Measurements from ENCODE around the gene MRPS10.
"Not testable (repeated sequence)": the region's sequence is repeated elsewhere in the genome, so short reads cannot be mapped to it uniquely, and the experiment has no call there.

MRPS10 gene

DNA sequence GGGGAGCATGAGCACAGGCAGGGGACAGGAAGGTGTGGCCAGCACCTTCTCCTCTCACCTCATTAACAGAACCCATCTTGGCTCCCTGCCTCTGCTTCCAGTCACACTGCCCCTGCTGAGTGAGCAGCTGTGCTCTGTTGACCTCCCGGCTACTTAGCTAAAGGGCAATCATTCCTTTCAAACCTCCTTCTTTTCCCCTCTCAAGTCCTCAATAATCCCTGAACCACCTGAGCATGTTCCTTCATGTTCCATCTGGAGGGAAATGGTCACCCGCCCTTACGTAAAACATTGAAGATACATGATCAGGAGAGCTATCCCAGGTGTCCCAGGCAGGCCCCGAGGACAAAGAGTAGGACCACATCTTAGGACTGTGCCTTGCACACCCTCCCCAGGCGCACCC, 21.7 kb upstream of the MRPS10 start:
- DNase-seq = no peak

DNA sequence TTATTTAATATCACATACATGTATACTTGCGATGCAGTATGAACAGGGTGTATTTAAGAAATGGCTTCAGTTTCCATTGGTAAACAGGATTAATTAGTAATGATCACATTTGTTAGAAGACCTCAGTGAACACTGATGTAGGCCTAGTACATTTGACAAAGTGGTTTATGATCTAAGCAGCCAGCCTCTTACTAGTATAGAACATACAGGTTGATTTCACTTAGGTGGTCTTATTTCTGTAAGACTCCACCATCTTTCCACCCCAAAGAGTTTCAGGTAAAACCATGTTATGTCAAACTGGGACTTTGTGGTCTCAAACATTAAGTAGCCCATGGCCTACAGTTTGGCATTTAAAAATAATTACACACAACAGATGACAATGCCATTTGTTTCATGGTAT, 20.2 kb upstream of the MRPS10 start:
- DNase-seq = no peak

DNA sequence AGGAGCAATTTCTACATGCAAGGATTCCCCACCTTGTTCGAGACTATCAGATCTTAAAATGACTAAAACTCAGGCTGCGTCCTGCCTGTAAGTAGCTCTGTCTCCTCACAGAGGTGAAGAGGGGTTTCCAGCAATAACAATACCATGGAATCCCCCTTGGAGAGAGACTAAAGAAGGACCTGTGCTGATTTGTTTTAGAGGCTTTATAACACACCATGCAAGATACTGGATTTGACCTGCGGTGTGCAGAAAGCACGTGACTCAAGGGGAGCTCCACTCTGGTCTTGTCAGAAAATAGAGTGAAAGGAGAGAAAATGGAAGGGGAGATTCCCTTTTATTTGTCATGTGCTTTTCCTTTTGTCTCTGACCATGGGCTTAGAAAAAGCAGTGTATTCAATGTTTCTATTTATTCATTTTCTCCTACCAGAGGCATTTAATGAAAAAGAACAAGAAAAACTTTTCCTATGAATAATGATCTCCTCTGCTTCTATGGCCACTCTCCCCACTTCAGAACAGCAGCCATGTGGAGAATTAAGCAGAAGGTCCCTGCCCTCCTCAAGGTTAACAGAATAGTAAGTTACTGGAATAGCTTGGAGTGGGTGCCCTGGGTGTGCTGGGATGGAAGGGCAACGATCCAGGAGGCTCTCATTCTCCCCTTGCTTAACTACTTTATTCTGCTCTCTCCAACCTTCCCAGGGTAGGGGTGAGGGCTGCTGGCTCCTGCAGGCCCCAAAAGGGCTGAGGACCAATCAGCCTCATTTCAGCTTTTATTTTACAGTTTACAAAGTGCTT, 19.2 kb upstream of the MRPS10 start:
- DNase-seq = no peak

GRCh38 chr6:42236030-42236429, 18.4 kb upstream of the MRPS10 start:
- DNase-seq = no peak

DNA sequence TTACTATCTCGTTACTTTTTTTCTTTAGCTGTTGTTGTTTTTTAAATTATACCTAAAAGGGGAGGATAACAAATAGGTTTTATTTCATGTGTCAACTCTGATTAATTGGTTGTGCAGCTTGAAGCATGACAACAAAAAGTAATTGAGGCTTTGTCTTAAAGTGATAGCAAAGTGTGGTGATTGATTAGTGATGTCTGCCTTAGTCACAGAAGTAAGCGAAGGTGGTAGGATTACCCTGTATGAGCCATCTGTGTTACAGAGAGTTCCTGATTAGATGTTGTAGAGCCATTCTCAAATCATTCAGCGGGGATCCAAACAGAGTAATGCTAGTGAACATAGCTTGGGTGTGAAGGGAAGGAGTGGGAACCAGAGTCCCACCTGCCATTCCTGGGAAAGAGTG, 14.4 kb upstream of the MRPS10 start:
- DNase-seq = no peak

DNA sequence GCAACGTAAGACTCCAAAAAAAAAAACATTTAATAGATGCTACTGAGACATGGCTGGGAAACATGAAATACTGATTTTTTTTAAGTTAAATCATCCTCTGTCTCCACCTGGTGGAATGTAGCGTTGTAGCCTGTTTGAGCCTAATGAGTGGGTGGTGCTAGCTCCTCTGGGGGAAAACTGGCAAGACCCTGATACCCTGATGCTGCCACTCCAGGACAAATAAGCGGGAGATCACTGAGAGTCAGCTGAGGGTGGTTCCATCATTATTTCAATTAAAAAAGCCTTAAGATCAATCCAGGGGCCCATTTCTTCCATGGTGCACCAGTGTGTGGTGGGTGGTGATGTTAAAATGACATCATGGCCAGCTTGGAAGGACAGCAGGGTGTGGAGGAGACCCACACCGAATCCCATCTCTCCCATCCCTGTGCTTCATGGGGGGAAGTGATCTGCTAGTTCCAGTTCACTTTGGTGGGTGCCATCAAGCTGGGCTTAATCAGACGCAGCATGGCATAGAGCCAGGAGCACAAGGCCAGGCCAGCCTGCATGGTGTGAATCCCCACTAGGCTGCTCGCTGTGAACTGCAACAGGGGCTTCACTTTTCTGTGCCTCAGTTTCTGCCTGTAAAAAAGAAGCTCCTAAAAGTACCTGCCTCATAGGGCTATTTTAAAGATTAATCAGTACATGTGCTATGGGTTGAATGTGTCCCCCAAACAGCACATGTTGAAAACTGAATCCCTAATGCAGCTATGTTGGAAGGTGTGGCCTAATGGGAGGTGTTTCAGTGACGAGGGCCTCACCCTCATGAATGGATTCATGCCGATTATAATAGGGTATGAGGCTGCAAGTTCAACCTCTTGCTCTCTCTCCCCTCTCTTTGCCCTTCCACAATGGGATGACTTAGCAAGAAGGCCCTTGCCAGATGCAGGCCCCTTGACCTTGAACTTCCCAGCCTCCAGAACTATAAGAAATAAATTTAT, 13.0 kb upstream of the MRPS10 start:
- DNase-seq = no peak

DNA sequence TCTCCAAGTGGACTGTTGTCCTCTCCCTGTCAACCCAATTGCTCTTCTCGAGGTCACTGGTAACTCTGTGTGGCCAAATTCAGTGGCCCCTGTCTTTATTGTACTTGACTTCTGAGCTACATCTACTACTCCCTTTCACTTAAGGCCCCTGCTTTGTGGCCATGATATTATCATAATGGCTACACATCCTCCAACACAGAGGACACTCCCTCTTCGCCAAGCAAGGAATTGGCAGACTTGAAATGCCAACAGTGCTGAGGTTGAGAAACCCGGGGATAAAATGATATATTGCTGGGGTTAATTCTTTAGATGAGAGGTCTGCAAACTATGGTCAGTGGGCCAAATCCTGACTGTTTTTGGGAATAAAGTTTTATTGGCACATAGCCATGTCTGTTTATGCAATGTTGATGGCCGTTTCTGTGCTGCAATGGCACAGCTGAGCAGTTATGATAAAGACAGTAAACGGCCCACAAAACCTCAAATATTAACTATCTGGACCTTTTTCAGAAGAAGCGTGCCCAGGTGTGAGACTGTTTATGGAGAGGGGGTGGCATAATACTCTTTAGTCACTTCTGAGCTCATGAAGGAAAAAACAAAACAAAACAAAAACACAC, 12.0 kb upstream of the MRPS10 start:
- DNase-seq = no peak

DNA sequence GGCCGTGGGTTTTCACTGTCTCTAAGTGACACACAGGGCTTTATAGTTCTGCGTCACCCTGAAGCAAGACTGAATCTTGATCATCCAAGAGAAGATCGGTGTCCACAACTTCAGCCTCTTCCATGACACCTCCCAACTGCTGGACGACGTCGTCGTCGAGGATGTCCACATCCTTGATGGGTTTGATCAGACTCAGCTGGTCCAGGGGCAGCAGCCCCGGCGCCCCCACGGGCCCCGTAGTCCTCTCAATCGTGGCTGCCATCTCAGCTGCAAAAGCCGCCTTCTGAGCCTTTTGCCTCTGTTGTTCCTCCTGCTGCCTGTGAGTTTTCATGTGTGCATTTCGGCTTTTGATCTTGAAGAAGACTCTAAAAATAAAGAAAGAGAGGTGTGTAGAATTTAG, 10.6 kb upstream of the MRPS10 start:
- no peak for DNase-seq

GRCh38 chr6:42227173-42227850, 9.7 kb upstream of the MRPS10 start:
- DNase-seq = no peak

DNA sequence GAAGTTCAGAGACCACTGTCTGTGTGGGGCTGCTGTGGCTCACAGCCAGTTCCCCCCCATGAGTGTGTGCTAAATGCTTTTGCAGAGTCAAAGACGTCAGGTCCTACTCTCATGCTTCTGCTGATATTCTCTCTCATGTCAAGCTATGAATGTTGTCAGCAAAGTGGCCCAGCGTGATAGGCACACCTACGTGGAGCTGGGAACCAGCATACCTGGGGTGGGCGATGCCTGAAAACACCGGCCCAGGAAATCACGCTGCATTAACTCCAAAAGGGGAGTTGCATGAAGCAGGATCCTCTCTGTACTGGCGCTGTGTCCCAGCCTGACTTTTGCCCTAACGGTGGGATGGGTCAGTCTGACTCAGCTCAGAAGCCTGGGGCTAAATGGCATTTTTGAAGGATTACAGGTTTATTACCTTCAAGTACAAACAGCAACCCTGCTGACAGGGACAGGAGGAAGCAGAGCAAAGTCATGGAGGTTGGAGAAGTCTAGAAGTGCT, 9.0 kb upstream of the MRPS10 start:
- no peak for DNase-seq

DNA sequence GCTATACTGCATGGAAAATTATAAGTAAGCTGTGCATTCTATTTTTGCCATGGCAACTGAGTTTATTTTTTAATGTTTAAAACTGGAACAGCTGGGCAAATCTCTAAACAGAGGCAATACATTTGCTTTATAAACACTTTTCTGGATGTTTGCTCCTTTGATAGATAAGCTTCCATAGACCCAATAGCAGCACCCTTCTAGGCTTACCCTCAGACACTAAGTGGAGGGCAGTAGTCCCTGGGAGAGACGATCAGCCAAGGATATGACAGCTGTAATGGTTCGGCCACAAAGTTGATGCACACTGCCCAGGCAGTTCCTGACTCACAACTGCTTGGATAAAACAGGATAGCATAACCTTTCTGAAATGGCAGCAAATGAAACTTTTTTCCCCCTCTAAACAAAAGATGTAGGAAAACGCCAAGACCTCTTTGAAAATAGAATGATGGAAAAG, 8.5 kb upstream of the MRPS10 start:
- DNase-seq = no peak

DNA sequence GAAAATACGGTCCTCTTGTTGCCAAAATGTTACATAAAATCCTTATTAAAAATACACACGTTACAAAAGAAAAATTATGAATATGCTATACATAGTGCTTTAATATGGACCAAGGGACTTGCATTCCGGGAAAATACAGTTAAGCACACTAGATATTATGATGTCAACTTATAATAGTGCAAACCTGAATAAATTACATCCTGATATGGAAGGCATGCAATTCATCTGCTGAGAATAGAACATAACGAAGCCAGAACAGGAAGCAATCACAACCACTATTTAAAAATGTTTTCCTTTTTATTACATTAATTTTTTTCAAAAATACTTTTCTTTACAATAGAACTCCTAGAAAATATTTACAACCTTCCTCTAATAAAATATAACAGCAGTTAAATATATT, 7.8 kb upstream of the MRPS10 start:
- no peak for DNase-seq

- DNase-seq = no peak
Measured at GRCh38 chr6:42225029-42225339, 7.3 kb upstream of the MRPS10 start.

DNA sequence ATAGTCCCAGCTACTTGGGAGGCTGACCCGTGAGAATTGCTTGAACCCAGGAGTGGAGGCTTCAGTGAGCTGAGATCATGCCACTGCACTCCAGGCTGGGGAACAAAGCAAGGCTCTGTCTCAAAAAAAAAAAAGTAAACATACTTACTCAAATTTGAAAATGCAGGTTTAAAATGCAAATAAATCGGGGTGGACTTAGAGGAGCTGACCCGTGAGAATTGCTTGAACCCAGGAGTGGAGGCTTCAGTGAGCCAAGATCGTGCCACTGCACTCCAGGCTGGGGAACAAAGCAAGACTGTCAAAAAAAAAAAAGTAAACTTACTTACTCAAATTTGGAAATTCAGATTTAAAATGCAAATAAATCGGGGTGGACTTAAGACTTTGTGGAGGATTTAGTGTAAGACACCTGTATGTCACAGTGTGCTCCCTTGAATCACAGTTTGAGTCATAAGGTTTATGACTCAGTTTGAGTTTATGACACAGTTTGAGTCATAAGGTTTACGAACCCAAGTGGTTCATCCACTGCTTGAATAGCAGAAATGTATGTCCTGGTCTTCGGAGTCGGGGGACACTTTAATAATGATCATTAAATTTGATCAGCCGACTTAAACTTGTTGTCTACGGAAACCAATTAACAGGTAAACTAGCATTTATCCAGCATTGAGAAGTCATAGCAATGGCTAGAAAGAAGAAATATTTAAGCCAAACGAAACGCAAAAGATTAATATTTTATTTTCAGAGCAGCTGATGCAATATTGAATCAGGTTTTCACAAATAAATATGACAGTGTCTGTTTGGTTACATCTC, 6.8 kb upstream of the MRPS10 start:
- no peak for DNase-seq

DNA sequence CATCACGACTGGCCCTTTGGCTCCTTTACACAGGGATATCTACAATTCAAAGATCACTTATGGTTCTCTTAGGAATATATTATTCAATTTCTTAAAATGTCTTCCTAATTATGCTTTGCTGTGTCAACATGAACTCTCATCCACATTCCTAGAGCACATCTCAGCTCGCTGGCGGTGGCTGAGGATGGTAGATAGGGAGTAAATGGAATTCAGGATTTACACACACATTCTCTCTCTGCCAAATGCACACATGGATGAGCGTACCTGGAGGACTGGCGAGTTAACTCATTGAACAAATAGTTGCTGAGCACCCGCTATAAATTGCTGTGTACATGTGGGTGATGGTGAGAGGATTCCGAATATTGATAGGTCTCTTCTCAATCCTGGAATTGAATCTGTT, 4.8 kb upstream of the MRPS10 start:
- no peak for DNase-seq

GRCh38 chr6:42221546-42221945, 3.9 kb upstream of the MRPS10 start:
- no peak for DNase-seq

DNA sequence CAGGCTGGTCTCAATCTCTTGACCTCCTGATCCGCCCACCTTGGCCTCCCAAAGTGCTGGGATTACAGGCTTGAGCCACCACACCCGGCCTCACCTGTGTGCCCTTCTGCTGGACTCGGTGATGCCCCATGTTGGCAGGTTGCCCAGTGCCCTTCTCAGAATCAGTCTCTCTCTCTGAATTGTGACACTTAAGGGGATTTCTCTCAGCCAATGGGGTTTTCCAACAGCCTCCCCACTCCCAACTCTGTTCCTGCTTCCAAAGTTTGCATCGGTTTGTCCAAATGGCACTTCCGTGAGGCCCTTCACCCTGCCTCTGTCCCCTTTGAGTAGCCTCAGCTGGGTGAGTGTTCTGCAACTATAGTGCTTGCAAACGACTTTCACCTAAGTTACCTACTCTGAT, 3.1 kb upstream of the MRPS10 start:
- DNase-seq = no peak

DNA sequence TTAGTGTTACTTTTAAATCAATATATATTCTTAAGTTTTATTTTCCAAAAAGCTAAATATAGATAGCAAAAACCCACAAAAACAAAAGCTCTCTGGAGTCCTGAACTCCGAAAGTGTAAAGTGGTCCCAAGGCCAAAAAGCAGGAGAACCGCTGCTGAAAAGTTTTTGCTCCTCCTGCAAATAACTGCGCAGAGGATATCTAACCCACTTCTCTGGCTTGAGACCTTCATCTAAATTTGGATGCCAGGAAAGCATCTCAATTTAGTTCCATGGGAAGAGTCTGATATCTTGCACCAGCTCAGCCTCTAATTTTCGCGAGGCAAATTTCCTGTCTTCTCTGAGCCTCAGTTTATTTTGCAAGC, 523 bp downstream of the MRPS10 start:
- DNase-seq = peak in 2 of 51 donors; percentile 41 to 50

DNA sequence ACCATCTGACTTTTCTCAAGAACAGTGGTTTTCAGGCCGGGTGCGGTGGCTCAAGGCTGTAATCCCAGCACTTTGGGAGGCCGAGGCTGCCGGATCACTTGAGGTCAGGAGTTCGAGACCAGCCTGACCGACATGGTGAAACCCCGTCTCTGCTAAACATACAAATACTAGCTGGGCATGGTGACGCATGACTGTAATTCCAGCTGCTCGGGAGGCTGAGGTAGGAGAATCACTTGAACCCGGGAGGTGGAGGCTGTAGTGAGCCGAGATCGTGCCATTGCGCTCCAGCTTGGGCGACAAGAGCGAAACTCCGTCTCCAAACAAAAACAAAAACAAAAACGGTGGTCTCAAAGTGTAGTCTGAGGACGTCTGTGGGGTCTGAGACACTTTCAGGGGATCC, 1.2 kb downstream of the MRPS10 start:
- not testable (repeated sequence) for DNase-seq

- no peak for DNase-seq
Measured at GRCh38 chr6:42212442-42212841, 5.2 kb downstream of the MRPS10 start.

DNA sequence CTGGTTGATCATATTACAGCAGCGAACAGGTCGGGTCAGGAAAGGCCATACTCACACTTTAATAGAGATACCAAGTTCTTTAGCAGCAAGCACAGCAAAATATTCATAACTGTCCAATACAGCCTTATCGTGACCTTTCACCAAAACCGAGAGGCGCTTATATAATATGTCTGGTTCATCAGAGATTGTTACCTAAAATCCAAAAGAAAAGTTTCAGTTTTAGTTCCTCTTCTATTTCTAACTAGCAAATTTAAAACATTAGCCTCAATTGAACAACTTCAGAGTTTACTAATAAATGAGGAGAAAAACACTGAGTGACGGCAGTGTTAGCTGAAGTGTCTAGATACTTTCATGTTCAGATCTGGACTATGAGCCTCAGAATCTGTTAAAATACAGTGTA, 5.9 kb downstream of the MRPS10 start:
- no peak for DNase-seq

Measured in hypothalamus (tissue), 51 donors.